Epithelial cell of esophagus (primary cell): ENCODE measurements around the gene ISLR2.

Source experiments
- DNase-seq: peaks from one replicate; pipeline ENCODE4 v3.0.0; 2010; ENCODE audit warnings: low read depth
- H3K4me3 ChIP-seq: 2 replicates; pipeline ENCODE4 v1.5.1; 2011; ENCODE audit warnings: mild to moderate bottlenecking, low read length, control low read depth
- TF ChIP-seq, protein P1 (sequence below): IDR thresholded peaks from 2 replicates; pipeline ENCODE4 v1.5.1; 2011; ENCODE audit warnings: low read depth, mild to moderate bottlenecking, low read length, control low read depth, inconsistent platforms; ENCODE audit not compliant: insufficient read depth; ENCODE audit errors: missing control alignments

The ISLR2 gene

DNA sequence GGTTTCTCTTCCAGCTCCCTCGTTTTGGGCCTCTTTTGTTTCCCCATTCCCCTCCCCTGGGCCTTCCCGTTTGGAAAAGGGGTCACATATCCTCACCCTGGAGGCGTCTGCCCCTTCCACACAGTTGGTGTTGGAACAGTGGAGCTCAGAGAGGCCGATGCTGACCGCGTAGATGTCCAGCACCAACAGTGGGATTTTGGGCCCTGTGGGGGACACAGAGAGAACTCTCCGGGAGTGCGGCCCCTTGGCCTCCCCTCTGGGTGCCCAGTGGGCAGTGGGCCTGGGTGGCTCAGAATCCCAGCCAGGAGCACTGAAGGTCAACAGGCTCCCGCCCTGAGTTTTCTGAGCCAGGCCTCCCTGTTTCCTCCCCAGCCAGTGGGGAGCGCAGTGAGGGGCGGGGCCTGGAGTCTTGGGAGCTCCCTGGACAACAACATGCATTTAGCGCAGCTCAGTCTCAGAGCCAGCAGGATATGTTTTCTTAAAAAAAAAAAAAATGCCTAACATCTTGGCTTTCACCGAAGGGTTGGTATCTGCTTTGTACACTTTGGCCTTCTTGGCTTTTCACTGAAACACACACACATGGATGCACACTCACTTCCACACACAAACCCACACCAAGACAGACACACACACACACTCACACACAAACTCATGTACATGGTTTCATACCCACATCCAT, 42.5 kb downstream of the ISLR2 start:
- DNase-seq, result no peak
- TF ChIP-seq, protein P1, sequence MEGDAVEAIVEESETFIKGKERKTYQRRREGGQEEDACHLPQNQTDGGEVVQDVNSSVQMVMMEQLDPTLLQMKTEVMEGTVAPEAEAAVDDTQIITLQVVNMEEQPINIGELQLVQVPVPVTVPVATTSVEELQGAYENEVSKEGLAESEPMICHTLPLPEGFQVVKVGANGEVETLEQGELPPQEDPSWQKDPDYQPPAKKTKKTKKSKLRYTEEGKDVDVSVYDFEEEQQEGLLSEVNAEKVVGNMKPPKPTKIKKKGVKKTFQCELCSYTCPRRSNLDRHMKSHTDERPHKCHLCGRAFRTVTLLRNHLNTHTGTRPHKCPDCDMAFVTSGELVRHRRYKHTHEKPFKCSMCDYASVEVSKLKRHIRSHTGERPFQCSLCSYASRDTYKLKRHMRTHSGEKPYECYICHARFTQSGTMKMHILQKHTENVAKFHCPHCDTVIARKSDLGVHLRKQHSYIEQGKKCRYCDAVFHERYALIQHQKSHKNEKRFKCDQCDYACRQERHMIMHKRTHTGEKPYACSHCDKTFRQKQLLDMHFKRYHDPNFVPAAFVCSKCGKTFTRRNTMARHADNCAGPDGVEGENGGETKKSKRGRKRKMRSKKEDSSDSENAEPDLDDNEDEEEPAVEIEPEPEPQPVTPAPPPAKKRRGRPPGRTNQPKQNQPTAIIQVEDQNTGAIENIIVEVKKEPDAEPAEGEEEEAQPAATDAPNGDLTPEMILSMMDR, result no peak
- H3K4me3 ChIP-seq, result no peak overlapping the region

DNA sequence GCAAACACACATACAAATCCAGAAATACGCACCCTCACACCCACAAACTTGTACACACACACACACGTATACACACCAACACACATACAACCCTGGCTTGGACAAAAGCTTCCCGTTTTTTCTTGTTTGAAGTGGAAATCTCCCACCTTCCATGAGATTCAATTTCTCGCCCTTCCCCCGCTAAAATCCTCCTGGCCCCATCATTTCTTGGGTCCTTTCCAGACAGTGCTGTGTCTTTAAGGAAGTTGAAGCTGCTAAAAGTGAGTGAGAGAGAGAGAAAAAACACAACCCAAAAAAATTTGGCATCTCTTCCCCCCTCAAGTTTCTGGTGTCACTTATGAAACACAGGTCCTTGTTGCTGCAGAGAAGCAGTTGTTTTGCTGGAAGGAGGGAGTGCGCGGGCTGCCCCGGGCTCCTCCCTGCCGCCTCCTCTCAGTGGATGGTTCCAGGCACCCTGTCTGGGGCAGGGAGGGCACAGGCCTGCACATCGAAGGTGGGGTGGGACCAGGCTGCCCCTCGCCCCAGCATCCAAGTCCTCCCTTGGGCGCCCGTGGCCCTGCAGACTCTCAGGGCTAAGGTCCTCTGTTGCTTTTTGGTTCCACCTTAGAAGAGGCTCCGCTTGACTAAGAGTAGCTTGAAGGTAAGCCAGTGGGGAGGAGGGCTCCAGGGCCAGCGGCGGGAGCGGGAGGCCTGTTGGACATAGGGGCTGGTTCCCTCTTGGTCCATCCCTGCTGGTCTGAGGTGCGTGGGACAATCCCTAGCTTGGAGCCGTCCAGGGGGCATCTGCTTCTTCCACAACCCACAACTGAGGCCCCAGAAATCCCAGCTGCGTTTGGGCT, 43.2 kb downstream of the ISLR2 start, which contains the start of gene ISLR:
TSS of gene ISLR (plus strand) at position 331 of the 839 bp plus-strand sequence. CDS start 1,149 bp downstream, outside the sequence.
- no peak within 1 kb of the TSS for H3K4me3 ChIP-seq
- TF ChIP-seq, protein P1, result no peak

DNA sequence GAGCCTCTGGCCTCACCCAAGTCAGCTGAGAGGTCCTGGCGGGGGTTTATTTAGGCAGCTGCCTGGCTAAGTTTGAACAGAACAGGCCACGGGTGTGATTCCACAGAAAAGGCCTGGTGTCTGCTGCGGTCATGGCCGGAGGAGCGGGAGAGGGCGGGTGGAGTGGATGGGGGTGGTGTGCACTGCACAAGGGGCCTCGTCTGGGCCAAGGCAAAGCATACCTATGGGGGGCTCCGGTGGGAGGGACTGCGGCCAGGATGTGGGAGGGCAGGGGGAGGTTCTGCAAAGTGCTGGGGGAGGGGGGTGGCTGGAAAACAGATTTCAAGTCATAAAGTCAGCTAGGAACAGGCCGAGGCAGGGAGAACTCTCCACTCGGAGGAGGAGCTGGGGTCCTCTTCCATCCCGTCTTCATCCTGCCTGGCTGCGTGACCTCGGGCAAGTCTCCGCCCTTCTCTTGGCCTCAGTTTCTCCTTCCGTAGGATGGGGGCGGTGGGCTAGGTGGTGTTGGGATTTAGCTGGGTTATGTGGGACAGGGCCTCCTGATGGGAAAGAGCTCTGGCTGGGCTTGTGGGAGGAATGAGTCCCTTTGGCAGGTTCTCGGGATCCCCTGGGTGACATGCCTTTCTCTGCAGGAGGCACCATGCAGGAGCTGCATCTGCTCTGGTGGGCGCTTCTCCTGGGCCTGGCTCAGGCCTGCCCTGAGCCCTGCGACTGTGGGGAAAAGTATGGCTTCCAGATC, 44.0 kb downstream of the ISLR2 start:
- H3K4me3 ChIP-seq, result no peak overlapping the region
- TF ChIP-seq, protein P1, result no peak
- no peak for DNase-seq

More for the DNA sequence above, 43.2 kb downstream of the ISLR2 start, which contains the start of gene ISLR:
- DNase-seq, result no peak

- TF ChIP-seq, protein P1, result no peak
- DNase-seq, result no peak
- H3K4me3 ChIP-seq, result no peak overlapping the region
Measured at GRCh38 chr15:74174958-74175253, 44.5 kb downstream of the ISLR2 start.

DNA sequence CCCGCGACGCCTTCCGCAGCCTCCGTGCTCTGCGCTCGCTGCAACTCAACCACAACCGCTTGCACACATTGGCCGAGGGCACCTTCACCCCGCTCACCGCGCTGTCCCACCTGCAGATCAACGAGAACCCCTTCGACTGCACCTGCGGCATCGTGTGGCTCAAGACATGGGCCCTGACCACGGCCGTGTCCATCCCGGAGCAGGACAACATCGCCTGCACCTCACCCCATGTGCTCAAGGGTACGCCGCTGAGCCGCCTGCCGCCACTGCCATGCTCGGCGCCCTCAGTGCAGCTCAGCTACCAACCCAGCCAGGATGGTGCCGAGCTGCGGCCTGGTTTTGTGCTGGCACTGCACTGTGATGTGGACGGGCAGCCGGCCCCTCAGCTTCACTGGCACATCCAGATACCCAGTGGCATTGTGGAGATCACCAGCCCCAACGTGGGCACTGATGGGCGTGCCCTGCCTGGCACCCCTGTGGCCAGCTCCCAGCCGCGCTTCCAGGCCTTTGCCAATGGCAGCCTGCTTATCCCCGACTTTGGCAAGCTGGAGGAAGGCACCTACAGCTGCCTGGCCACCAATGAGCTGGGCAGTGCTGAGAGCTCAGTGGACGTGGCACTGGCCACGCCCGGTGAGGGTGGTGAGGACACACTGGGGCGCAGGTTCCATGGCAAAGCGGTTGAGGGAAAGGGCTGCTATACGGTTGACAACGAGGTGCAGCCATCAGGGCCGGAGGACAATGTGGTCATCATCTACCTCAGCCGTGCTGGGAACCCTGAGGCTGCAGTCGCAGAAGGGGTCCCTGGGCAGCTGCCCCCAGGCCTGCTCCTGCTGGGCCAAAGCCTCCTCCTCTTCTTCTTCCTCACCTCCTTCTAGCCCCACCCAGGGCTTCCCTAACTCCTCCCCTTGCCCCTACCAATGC, 45.1 kb downstream of the ISLR2 start:
- TF ChIP-seq, protein P1, result no peak
- H3K4me3 ChIP-seq, result no peak overlapping the region
- no peak for DNase-seq
